ENCODE data around the gene LRRC61.
A peak's percentile ranks its signal among the peaks of the same experiment; 100 is the strongest.

The LRRC61 gene

GRCh38 chr7:150374026-150374425 is 50.9 kb downstream of the LRRC61 start:
- no peak overlapping the region; the same call in 1 of the 2 replicates for H3K9ac ChIP-seq
- peaks cover 81% of the 10 kb centered on the region for H3K4me1 ChIP-seq (ENCODE audit: low read depth, poor library complexity, severe bottlenecking)
- no peaks in the 10 kb centered on the region for H3K27me3 ChIP-seq (ENCODE audit: insufficient read depth, low read depth)
- H4K20me1 ChIP-seq (ENCODE audit: insufficient read depth): no peaks in the 10 kb centered on the region
- H3K27ac ChIP-seq: peak overlapping the region; percentile 89
- no peak for TF ChIP-seq CTCF (conservative IDR thresholded peaks at IDR 0.05; ENCODE audit: low read depth, low read length)
- H3K4me3 ChIP-seq (IDR thresholded peaks at IDR 0.05; ENCODE audit: insufficient read depth, low read depth, low read length): no peak overlapping the region
- H2AFZ ChIP-seq (ENCODE audit: low read depth): no peak overlapping the region
- H3K36me3 ChIP-seq (ENCODE audit: insufficient read depth): peaks cover 23% of the 10 kb centered on the region; the same call in 1 of the 2 replicates
- H3K4me2 ChIP-seq: peak overlapping the region; percentile 70
- peaks cover 73% of the 10 kb centered on the region for H3K79me2 ChIP-seq (ENCODE audit: insufficient read depth, low read depth)

GRCh38 chr7:150374472-150374871 is 51.3 kb downstream of the LRRC61 start:
- no peak overlapping the region for H3K4me3 ChIP-seq (IDR thresholded peaks at IDR 0.05; ENCODE audit: insufficient read depth, low read depth, low read length)
- H3K9ac ChIP-seq: no peak overlapping the region; the same call in 1 of the 2 replicates
- peak overlapping the region; percentile 70 for H3K4me2 ChIP-seq
- peaks cover 68% of the 10 kb centered on the region for H3K79me2 ChIP-seq (ENCODE audit: insufficient read depth, low read depth)
- no peak for TF ChIP-seq CTCF (conservative IDR thresholded peaks at IDR 0.05; ENCODE audit: low read depth, low read length)
- H3K27ac ChIP-seq: peak overlapping the region; percentile 89
- peaks cover 23% of the 10 kb centered on the region; the same call in 1 of the 2 replicates for H3K36me3 ChIP-seq (ENCODE audit: insufficient read depth)
- H2AFZ ChIP-seq (ENCODE audit: low read depth): no peak overlapping the region
- H4K20me1 ChIP-seq (ENCODE audit: insufficient read depth): no peaks in the 10 kb centered on the region
- H3K27me3 ChIP-seq (ENCODE audit: insufficient read depth, low read depth): no peaks in the 10 kb centered on the region
- H3K4me1 ChIP-seq (ENCODE audit: low read depth, poor library complexity, severe bottlenecking): peaks cover 81% of the 10 kb centered on the region

DNA sequence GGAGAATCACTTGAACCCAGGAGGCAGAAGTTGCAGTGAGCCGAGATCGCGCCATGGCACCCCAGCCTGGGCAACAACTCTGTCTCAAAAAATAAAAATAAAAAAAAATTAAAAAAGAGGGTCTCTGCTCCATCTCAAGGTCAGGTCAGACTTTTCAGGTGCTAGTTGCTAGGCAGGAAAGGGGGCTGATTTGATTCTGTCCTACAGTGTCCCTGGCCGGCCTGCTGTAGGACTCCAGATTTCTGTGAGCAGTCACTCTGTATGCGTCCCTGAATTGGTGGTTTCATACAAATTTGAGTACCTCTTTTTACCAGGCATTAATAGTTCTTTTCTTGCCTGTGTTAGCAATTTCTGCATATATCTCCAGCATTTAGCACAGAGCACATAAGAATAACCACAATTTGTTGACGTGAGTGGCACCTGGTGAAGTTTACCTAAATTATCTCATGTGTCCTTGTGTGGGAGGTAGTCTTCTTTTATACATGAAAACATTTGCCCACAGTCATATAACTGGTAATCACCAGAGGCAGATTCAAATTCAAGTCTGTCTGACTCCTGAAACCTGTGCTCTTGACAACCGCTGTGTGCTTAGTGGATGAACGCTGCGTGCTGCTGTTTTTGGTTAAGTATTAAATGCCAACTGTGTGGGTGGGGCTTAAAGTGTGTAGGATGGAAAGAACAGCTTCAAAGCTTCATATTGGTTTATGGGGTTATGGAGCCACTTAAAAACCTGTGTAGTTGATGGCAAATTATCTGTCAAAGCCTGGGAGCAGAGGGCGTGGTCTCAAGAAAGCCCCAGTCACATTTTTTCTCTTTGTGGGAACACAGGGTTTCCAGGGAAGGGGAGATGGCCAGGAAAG is 52.7 kb downstream of the LRRC61 start:
- H3K27me3 ChIP-seq (ENCODE audit: insufficient read depth, low read depth): no peaks in the 10 kb centered on the region
- H3K4me3 ChIP-seq (IDR thresholded peaks at IDR 0.05; ENCODE audit: insufficient read depth, low read depth, low read length): no peak overlapping the region
- TF ChIP-seq CTCF (conservative IDR thresholded peaks at IDR 0.05; ENCODE audit: low read depth, low read length): no peak
- peak overlapping the region; percentile 70 for H3K4me2 ChIP-seq
- H3K27ac ChIP-seq: peak overlapping the region; percentile 89
- H2AFZ ChIP-seq (ENCODE audit: low read depth): no peak overlapping the region
- peaks cover 85% of the 10 kb centered on the region for H3K4me1 ChIP-seq (ENCODE audit: low read depth, poor library complexity, severe bottlenecking)
- peaks cover 60% of the 10 kb centered on the region for H3K79me2 ChIP-seq (ENCODE audit: insufficient read depth, low read depth)
- H4K20me1 ChIP-seq (ENCODE audit: insufficient read depth): no peaks in the 10 kb centered on the region
- H3K36me3 ChIP-seq (ENCODE audit: insufficient read depth): peaks cover 19% of the 10 kb centered on the region; the same call in 1 of the 2 replicates
- H3K9ac ChIP-seq: peak overlapping the region; percentile 44

GRCh38 chr7:150376560-150376959 is 53.4 kb downstream of the LRRC61 start:
- Histone ChIP-seq H3K9ac (peak overlapping the region; percentile 87), H3K4me1 (ENCODE audit: low read depth, poor library complexity, severe bottlenecking) (peaks cover 82% of the 10 kb centered on the region), H3K27me3 (ENCODE audit: insufficient read depth, low read depth) (no peaks in the 10 kb centered on the region), H4K20me1 (ENCODE audit: insufficient read depth) (no peaks in the 10 kb centered on the region), H3K27ac (peak overlapping the region; percentile 89), H3K36me3 (ENCODE audit: insufficient read depth) (peaks cover 14% of the 10 kb centered on the region; the same call in 1 of the 2 replicates), H3K4me3 (IDR thresholded peaks at IDR 0.05; ENCODE audit: insufficient read depth, low read depth, low read length) (no peak overlapping the region), H3K79me2 (ENCODE audit: insufficient read depth, low read depth) (peaks cover 56% of the 10 kb centered on the region), H2AFZ (ENCODE audit: low read depth) (no peak overlapping the region), H3K4me2 (peak overlapping the region; percentile 70)
- no peak for TF ChIP-seq CTCF (conservative IDR thresholded peaks at IDR 0.05; ENCODE audit: low read depth, low read length)

Data from KMS-11 (cell line).